Keratinocyte (primary cell): Measurements from ENCODE around the gene RNF5.

Experiments
- EZH2 ChIP-seq: IDR thresholded peaks from one replicate; pipeline ENCODE4 v1.6.1; 2012; ENCODE audit warnings: inconsistent platforms, mild to moderate bottlenecking, low read length, moderate library complexity
- TF ChIP-seq, protein P1 (sequence below), 3 experiments: IDR thresholded peaks in 1 of 3; conservative IDR thresholded peaks in 1 of 3; optimal IDR thresholded peaks in 1 of 3; 2 replicates in 2 of 3; 3 replicates in 1 of 3; pipeline versions ENCODE3 to v1.5.1; 2011; ENCODE audit warnings: low read length in 3 of 3, mild to moderate bottlenecking in 3 of 3, moderate library complexity in 2 of 3, control low read depth in 1 of 3, inconsistent platforms in 1 of 3; ENCODE audit not compliant: insufficient read depth in 2 of 3; ENCODE audit errors: extremely low read depth in 1 of 3

DNA sequence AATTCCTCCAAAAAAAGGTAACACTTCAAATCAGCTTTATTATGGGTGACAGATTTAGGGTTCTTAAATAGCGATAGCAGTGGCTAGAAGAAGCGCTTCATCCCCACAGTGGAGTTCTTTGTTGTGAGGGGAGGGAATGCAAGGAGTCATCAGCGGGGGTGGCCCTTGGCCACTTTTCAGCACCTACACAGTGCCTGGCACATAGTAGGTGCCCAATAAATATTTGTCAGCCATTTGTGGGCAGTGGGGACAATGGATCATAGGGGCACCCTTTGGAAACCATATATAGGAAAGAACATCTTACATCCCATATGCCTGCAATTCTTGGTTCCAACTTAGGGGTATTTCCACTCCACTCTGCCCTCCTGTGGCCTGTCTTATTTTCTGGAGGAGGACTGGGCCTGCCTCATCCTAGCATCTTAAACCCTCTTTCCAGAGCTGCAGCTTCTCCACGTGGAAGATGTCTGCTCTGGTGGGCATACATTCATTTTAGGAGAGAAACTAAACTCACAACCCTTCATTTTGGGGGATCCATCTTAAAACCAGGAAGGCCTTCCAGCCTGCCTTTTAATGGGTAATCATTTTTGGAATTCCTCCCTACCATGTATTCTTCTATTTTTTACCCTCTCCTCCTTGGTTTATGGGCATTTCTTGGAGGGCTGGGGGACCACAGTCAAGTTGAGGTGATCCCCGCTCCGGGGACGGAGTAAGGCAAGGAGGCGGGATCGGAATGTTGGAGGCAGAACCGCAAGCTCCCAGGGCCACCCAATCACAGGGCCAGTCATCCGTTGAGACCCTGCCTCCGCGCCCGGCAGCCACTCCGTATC is 16.8 kb downstream of the RNF5 start:
- TF ChIP-seq, protein P1, sequence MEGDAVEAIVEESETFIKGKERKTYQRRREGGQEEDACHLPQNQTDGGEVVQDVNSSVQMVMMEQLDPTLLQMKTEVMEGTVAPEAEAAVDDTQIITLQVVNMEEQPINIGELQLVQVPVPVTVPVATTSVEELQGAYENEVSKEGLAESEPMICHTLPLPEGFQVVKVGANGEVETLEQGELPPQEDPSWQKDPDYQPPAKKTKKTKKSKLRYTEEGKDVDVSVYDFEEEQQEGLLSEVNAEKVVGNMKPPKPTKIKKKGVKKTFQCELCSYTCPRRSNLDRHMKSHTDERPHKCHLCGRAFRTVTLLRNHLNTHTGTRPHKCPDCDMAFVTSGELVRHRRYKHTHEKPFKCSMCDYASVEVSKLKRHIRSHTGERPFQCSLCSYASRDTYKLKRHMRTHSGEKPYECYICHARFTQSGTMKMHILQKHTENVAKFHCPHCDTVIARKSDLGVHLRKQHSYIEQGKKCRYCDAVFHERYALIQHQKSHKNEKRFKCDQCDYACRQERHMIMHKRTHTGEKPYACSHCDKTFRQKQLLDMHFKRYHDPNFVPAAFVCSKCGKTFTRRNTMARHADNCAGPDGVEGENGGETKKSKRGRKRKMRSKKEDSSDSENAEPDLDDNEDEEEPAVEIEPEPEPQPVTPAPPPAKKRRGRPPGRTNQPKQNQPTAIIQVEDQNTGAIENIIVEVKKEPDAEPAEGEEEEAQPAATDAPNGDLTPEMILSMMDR (optimal IDR thresholded peaks at IDR 0.05 in 1 of 3, IDR thresholded peaks at IDR 0.05 in 1 of 3, conservative IDR thresholded peaks at IDR 0.05 in 1 of 3; ENCODE audit: extremely low read depth in 1 of 3, insufficient read depth in 2 of 3, low read length in 3 of 3): peak; percentile 54 to 76 (median 63)
- TF ChIP-seq EZH2: no peak
